ENCODE measurements around the gene SLC9A9. TPM values are rescaled to one million over a fixed set of nuclear protein-coding genes. Genes with fewer than 3 reads are reported as not detected.
"Not testable (repeated sequence)": the region's sequence is repeated elsewhere in the genome, so short reads cannot be mapped to it uniquely, and the experiment has no call there.

Gene SLC9A9
- polyA plus RNA-seq, 2 donors = 8.3 to 11.9 TPM

- Histone ChIP-seq H3K27ac (ENCODE audit: low read depth in 2 of 2, low read length in 1 of 2) (peak overlapping the region in 1 of 2 donors; percentile 2), H3K4me3 (ENCODE audit: low read depth in 1 of 2, low read length in 2 of 2) (no peak overlapping the region), H3K36me3 (ENCODE audit: control insufficient read depth in 2 of 2, insufficient read depth in 2 of 2, low read length in 1 of 2) (no peaks in the 10 kb centered on the region), H3K4me1 (ENCODE audit: control insufficient read depth in 2 of 2, insufficient read depth in 2 of 2, low read length in 1 of 2) (peaks cover 0 to 3% of the 10 kb centered on the region in 2 donors), H3K9me3 (ENCODE audit: control insufficient read depth in 2 of 2, insufficient read depth in 1 of 2, low read depth in 1 of 2, low read length in 1 of 2) (no peaks in the 10 kb centered on the region), H3K27me3 (ENCODE audit: control insufficient read depth in 1 of 2, insufficient read depth in 2 of 2, low read length in 2 of 2) (no peaks in the 10 kb centered on the region)
- 21 to 33% methylated on average over 5 of the region's 5 CpGs for WGBS, 2 donors
These were observed 319.2 kb downstream of the SLC9A9 start for GRCh38 chr3:143529018-143529478.

- H3K36me3 ChIP-seq (ENCODE audit: control insufficient read depth in 2 of 2, insufficient read depth in 2 of 2, low read length in 1 of 2) = no peaks in the 10 kb centered on the region
- H3K4me3 ChIP-seq (ENCODE audit: low read depth in 1 of 2, low read length in 2 of 2) = no peak overlapping the region
- no peaks in the 10 kb centered on the region for H3K27me3 ChIP-seq (ENCODE audit: control insufficient read depth in 1 of 2, insufficient read depth in 2 of 2, low read length in 2 of 2)
- no peaks in the 10 kb centered on the region for H3K9me3 ChIP-seq (ENCODE audit: control insufficient read depth in 2 of 2, insufficient read depth in 1 of 2, low read depth in 1 of 2, low read length in 1 of 2)
- peaks cover 0 to 3% of the 10 kb centered on the region in 2 donors for H3K4me1 ChIP-seq (ENCODE audit: control insufficient read depth in 2 of 2, insufficient read depth in 2 of 2, low read length in 1 of 2)
- 79 to 87% methylated on average over 1 of the region's 1 CpG for WGBS, 2 donors
- no peak overlapping the region for H3K27ac ChIP-seq (ENCODE audit: low read depth in 2 of 2, low read length in 1 of 2)
These were observed 322.2 kb downstream of the SLC9A9 start for GRCh38 chr3:143526011-143526545.

- Histone ChIP-seq H3K4me3 (ENCODE audit: low read depth in 1 of 2, low read length in 2 of 2) (no peak overlapping the region), H3K9me3 (ENCODE audit: control insufficient read depth in 2 of 2, insufficient read depth in 1 of 2, low read depth in 1 of 2, low read length in 1 of 2) (no peaks in the 10 kb centered on the region), H3K36me3 (ENCODE audit: control insufficient read depth in 2 of 2, insufficient read depth in 2 of 2, low read length in 1 of 2) (no peaks in the 10 kb centered on the region), H3K4me1 (ENCODE audit: control insufficient read depth in 2 of 2, insufficient read depth in 2 of 2, low read length in 1 of 2) (peaks cover 0 to 3% of the 10 kb centered on the region in 2 donors), H3K27ac (ENCODE audit: low read depth in 2 of 2, low read length in 1 of 2) (no peak overlapping the region), H3K27me3 (ENCODE audit: control insufficient read depth in 1 of 2, insufficient read depth in 2 of 2, low read length in 2 of 2) (no peaks in the 10 kb centered on the region)
- 98 to 99% methylated on average over 2 of the region's 2 CpGs for WGBS, 2 donors
These were observed 322.9 kb downstream of the SLC9A9 start for GRCh38 chr3:143525408-143525807.

GRCh38 chr3:143521803-143522202 lies 326.5 kb downstream of the SLC9A9 start:
- no peak overlapping the region for H3K27ac ChIP-seq (ENCODE audit: low read depth in 2 of 2, low read length in 1 of 2)
- H3K36me3 ChIP-seq (ENCODE audit: control insufficient read depth in 2 of 2, insufficient read depth in 2 of 2, low read length in 1 of 2) = no peaks in the 10 kb centered on the region
- no peaks in the 10 kb centered on the region for H3K27me3 ChIP-seq (ENCODE audit: control insufficient read depth in 1 of 2, insufficient read depth in 2 of 2, low read length in 2 of 2)
- no peak overlapping the region for H3K4me3 ChIP-seq (ENCODE audit: low read depth in 1 of 2, low read length in 2 of 2)
- H3K4me1 ChIP-seq (ENCODE audit: control insufficient read depth in 2 of 2, insufficient read depth in 2 of 2, low read length in 1 of 2) = no peaks in the 10 kb centered on the region
- H3K9me3 ChIP-seq (ENCODE audit: control insufficient read depth in 2 of 2, insufficient read depth in 1 of 2, low read depth in 1 of 2, low read length in 1 of 2) = no peaks in the 10 kb centered on the region
- WGBS, 2 donors = 84 to 89% methylated on average over 2 of the region's 2 CpGs

- H3K4me1 ChIP-seq (ENCODE audit: control insufficient read depth in 2 of 2, insufficient read depth in 2 of 2, low read length in 1 of 2); H3K27ac ChIP-seq (ENCODE audit: low read depth in 2 of 2, low read length in 1 of 2); H3K36me3 ChIP-seq (ENCODE audit: control insufficient read depth in 2 of 2, insufficient read depth in 2 of 2, low read length in 1 of 2); H3K9me3 ChIP-seq (ENCODE audit: control insufficient read depth in 2 of 2, insufficient read depth in 1 of 2, low read depth in 1 of 2, low read length in 1 of 2); H3K27me3 ChIP-seq (ENCODE audit: control insufficient read depth in 1 of 2, insufficient read depth in 2 of 2, low read length in 2 of 2); H3K4me3 ChIP-seq (ENCODE audit: low read depth in 1 of 2, low read length in 2 of 2): not testable (repeated sequence)
- 85 to 91% methylated on average over 8 of the region's 8 CpGs for WGBS, 2 donors
These were observed 331.1 kb downstream of the SLC9A9 start for GRCh38 chr3:143517131-143517530.

- H3K27me3 ChIP-seq (ENCODE audit: control insufficient read depth in 1 of 2, insufficient read depth in 2 of 2, low read length in 2 of 2) = no peaks in the 10 kb centered on the region
- H3K4me3 ChIP-seq (ENCODE audit: low read depth in 1 of 2, low read length in 2 of 2) = no peak overlapping the region
- no peaks in the 10 kb centered on the region for H3K36me3 ChIP-seq (ENCODE audit: control insufficient read depth in 2 of 2, insufficient read depth in 2 of 2, low read length in 1 of 2)
- no peaks in the 10 kb centered on the region for H3K9me3 ChIP-seq (ENCODE audit: control insufficient read depth in 2 of 2, insufficient read depth in 1 of 2, low read depth in 1 of 2, low read length in 1 of 2)
- 65 to 68% methylated on average over 2 of the region's 2 CpGs for WGBS, 2 donors
- H3K4me1 ChIP-seq (ENCODE audit: control insufficient read depth in 2 of 2, insufficient read depth in 2 of 2, low read length in 1 of 2) = no peaks in the 10 kb centered on the region
- no peak overlapping the region for H3K27ac ChIP-seq (ENCODE audit: low read depth in 2 of 2, low read length in 1 of 2)
These were observed 333.4 kb downstream of the SLC9A9 start for GRCh38 chr3:143514874-143515273.

GRCh38 chr3:143514109-143514508 lies 334.2 kb downstream of the SLC9A9 start:
- WGBS, 2 donors = 67 to 79% methylated on average over 1 of the region's 1 CpG
- Histone ChIP-seq H3K4me3 (ENCODE audit: low read depth in 1 of 2, low read length in 2 of 2) (no peak overlapping the region), H3K4me1 (ENCODE audit: control insufficient read depth in 2 of 2, insufficient read depth in 2 of 2, low read length in 1 of 2) (no peaks in the 10 kb centered on the region), H3K27ac (ENCODE audit: low read depth in 2 of 2, low read length in 1 of 2) (no peak overlapping the region), H3K36me3 (ENCODE audit: control insufficient read depth in 2 of 2, insufficient read depth in 2 of 2, low read length in 1 of 2) (no peaks in the 10 kb centered on the region), H3K27me3 (ENCODE audit: control insufficient read depth in 1 of 2, insufficient read depth in 2 of 2, low read length in 2 of 2) (no peaks in the 10 kb centered on the region), H3K9me3 (ENCODE audit: control insufficient read depth in 2 of 2, insufficient read depth in 1 of 2, low read depth in 1 of 2, low read length in 1 of 2) (no peaks in the 10 kb centered on the region)

GRCh38 chr3:143511174-143511879 lies 336.9 kb downstream of the SLC9A9 start:
- H3K36me3 ChIP-seq (ENCODE audit: control insufficient read depth in 2 of 2, insufficient read depth in 2 of 2, low read length in 1 of 2) = no peaks in the 10 kb centered on the region
- H3K4me3 ChIP-seq (ENCODE audit: low read depth in 1 of 2, low read length in 2 of 2) = no peak overlapping the region
- no peaks in the 10 kb centered on the region for H3K9me3 ChIP-seq (ENCODE audit: control insufficient read depth in 2 of 2, insufficient read depth in 1 of 2, low read depth in 1 of 2, low read length in 1 of 2)
- no peaks in the 10 kb centered on the region for H3K4me1 ChIP-seq (ENCODE audit: control insufficient read depth in 2 of 2, insufficient read depth in 2 of 2, low read length in 1 of 2)
- no peaks in the 10 kb centered on the region for H3K27me3 ChIP-seq (ENCODE audit: control insufficient read depth in 1 of 2, insufficient read depth in 2 of 2, low read length in 2 of 2)
- H3K27ac ChIP-seq (ENCODE audit: low read depth in 2 of 2, low read length in 1 of 2) = no peak overlapping the region
- 74 to 87% methylated on average over 5 of the region's 5 CpGs for WGBS, 2 donors

GRCh38 chr3:143510601-143511000 lies 337.7 kb downstream of the SLC9A9 start:
- Histone ChIP-seq H3K4me1 (ENCODE audit: control insufficient read depth in 2 of 2, insufficient read depth in 2 of 2, low read length in 1 of 2) (no peaks in the 10 kb centered on the region), H3K9me3 (ENCODE audit: control insufficient read depth in 2 of 2, insufficient read depth in 1 of 2, low read depth in 1 of 2, low read length in 1 of 2) (no peaks in the 10 kb centered on the region), H3K36me3 (ENCODE audit: control insufficient read depth in 2 of 2, insufficient read depth in 2 of 2, low read length in 1 of 2) (no peaks in the 10 kb centered on the region), H3K27me3 (ENCODE audit: control insufficient read depth in 1 of 2, insufficient read depth in 2 of 2, low read length in 2 of 2) (no peaks in the 10 kb centered on the region), H3K4me3 (ENCODE audit: low read depth in 1 of 2, low read length in 2 of 2) (no peak overlapping the region), H3K27ac (ENCODE audit: low read depth in 2 of 2, low read length in 1 of 2) (no peak overlapping the region)
- 97 to 100% methylated on average over 1 of the region's 1 CpG for WGBS, 2 donors
